Colon (tissue), 2 donors: ENCODE measurements around the gene YWHAH.

ENCODE experiments used
- FAIRE-seq: peaks from 2 replicates; lab custom pipeline; 2012; peaks lifted over from hg19 to GRCh38; lab: Jason Lieb, UNC
- donor health status: control.
- donor health status: control.

YWHAH gene

GRCh38 chr22:31943978-31944699 is at the start of gene YWHAH:
Gene YWHAH (plus strand): TSS chr22:31944535. CDS start chr22:31944734, 199 bp downstream.
- FAIRE-seq, result no peak

GRCh38 chr22:31895411-31896123 is 48.8 kb upstream of the YWHAH start:
- no peak for FAIRE-seq

- no peak for FAIRE-seq
These were observed 47.9 kb upstream of the YWHAH start for GRCh38 chr22:31896472-31896871.

GRCh38 chr22:31897842-31898805 is 46.2 kb upstream of the YWHAH start:
- no peak for FAIRE-seq

GRCh38 chr22:31898926-31899325 is 45.4 kb upstream of the YWHAH start:
- FAIRE-seq, result no peak

GRCh38 chr22:31899669-31900068 is 44.7 kb upstream of the YWHAH start:
- no peak for FAIRE-seq

GRCh38 chr22:31901388-31902137 is 42.8 kb upstream of the YWHAH start:
- no peak for FAIRE-seq

GRCh38 chr22:31904651-31905050 is 39.7 kb upstream of the YWHAH start:
- FAIRE-seq, result no peak

GRCh38 chr22:31905356-31905755 is 39.0 kb upstream of the YWHAH start:
- FAIRE-seq, result no peak

- FAIRE-seq, result no peak
These were observed 38.2 kb upstream of the YWHAH start for GRCh38 chr22:31906086-31906485.

GRCh38 chr22:31906569-31906968 is 37.8 kb upstream of the YWHAH start:
- no peak for FAIRE-seq

GRCh38 chr22:31909977-31910376 is 34.4 kb upstream of the YWHAH start:
- no peak for FAIRE-seq

GRCh38 chr22:31911565-31912406 is 32.5 kb upstream of the YWHAH start:
- FAIRE-seq, result no peak

- FAIRE-seq, result no peak
These were observed 32.0 kb upstream of the YWHAH start for GRCh38 chr22:31912407-31912743.

GRCh38 chr22:31915586-31915985 is 28.7 kb upstream of the YWHAH start:
- no peak for FAIRE-seq

GRCh38 chr22:31917227-31917921 is 27.0 kb upstream of the YWHAH start:
- FAIRE-seq, result no peak

- no peak for FAIRE-seq
These were observed 24.6 kb upstream of the YWHAH start for GRCh38 chr22:31919730-31920129.

GRCh38 chr22:31920306-31920705 is 24.0 kb upstream of the YWHAH start:
- FAIRE-seq, result no peak

- FAIRE-seq, result no peak
These were observed 23.2 kb upstream of the YWHAH start for GRCh38 chr22:31921106-31921505.

GRCh38 chr22:31922534-31922933 is 21.8 kb upstream of the YWHAH start:
- FAIRE-seq, result no peak
